WTC11 (cell line): ENCODE data around the gene GRK1.

ENCODE experiments used
- CBFB ChIP-seq: sonication (generic); formaldehyde crosslinking; IDR thresholded peaks from 2 replicates; pipeline ENCODE4 v1.8.1; 2022; ENCODE audit warnings: mild to moderate bottlenecking, low read depth, missing genetic modification reagents
- OVOL2 ChIP-seq: fragments of 250-450 bp; sonication (Bioruptor Pico); IDR thresholded peaks from 2 replicates; pipeline ENCODE4 v1.9.0; 2021; ENCODE audit warnings: mild to moderate bottlenecking, borderline replicate concordance
- SMAD3 ChIP-seq: sonication (generic); formaldehyde crosslinking; IDR thresholded peaks from 2 replicates; pipeline ENCODE4 v1.8.0; 2022; ENCODE audit warnings: missing genetic modification reagents, mild to moderate bottlenecking, borderline replicate concordance
- SOX15 ChIP-seq: fragments of 250-450 bp; sonication (Bioruptor Pico); IDR thresholded peaks from 2 replicates; pipeline ENCODE4 v1.9.0; 2021; ENCODE audit warnings: mild to moderate bottlenecking
- TEAD1 ChIP-seq: sonication (generic); formaldehyde crosslinking; IDR thresholded peaks from 2 replicates; pipeline ENCODE4 v1.8.0; 2022; ENCODE audit warnings: mild to moderate bottlenecking, missing genetic modification reagents
- TF ChIP-seq, protein P1 (sequence below): fragments of 200-600 bp; IDR thresholded peaks from 2 replicates; pipeline ENCODE4 v1.8.0; 2022; ENCODE audit warnings: antibody characterized with exemption
- TF ChIP-seq, protein P2 (sequence below): sonication (generic); formaldehyde crosslinking; IDR thresholded peaks from 2 replicates; pipeline ENCODE4 v1.8.1; 2022; ENCODE audit warnings: low read depth, mild to moderate bottlenecking, moderate library complexity, missing genetic modification reagents, borderline replicate concordance
- TF ChIP-seq, protein P3 (sequence below): sonication (generic); formaldehyde crosslinking; IDR thresholded peaks from 2 replicates; pipeline ENCODE4 v1.8.1; 2023; ENCODE audit warnings: mild to moderate bottlenecking, missing genetic modification reagents, moderate library complexity

DNA sequence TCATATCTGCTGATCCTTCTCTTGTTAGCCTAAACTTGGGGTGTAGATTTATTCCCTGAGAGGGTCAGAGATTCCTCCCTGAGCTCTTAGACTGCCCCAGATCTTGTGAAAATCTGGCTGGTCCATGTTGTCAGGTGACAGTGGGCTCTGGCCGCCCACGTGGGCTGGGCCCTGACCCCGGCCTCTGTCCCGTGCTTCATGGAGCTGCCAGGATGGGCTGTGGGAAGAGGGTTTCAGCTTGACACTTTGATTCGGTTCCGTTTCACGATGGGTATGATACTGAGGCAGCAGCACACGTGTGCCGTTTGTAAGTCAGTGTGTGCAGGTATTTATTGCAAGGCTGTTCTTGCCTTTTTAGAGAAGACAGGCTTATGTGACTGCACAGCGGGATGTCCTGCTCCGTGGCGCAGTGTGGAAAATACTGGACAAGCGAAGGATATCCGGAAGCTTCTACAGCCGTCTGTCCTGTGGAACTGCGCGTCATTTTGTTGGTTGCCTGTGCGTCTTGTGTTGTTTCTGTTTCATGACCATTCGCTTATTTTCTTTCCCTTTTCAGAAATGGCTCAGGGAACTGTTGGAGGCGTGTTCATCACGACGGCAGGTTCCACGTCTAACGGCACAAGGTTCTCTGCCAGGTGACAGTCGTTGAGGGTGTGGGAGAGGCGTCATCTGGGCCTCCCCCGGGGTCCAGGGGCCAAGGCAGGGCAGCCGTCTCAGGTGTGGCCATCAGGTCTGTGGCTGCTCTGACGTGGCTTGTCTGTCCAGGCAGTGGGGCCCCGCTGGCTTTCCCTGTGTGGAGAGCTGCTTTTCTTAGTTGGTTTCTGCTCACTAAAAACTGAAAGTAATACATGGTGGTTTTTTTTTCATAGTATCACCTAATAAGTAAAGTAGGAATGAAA is 29.5 kb upstream of the GRK1 start:
- TF ChIP-seq CBFB (no peak), SOX15 (no peak), SMAD3 (CRISPR knock-in tag) (no peak), TEAD1 (CRISPR knock-in tag) (no peak), OVOL2 (CRISPR knock-in tag) (no peak)
- TF ChIP-seq, protein P1, sequence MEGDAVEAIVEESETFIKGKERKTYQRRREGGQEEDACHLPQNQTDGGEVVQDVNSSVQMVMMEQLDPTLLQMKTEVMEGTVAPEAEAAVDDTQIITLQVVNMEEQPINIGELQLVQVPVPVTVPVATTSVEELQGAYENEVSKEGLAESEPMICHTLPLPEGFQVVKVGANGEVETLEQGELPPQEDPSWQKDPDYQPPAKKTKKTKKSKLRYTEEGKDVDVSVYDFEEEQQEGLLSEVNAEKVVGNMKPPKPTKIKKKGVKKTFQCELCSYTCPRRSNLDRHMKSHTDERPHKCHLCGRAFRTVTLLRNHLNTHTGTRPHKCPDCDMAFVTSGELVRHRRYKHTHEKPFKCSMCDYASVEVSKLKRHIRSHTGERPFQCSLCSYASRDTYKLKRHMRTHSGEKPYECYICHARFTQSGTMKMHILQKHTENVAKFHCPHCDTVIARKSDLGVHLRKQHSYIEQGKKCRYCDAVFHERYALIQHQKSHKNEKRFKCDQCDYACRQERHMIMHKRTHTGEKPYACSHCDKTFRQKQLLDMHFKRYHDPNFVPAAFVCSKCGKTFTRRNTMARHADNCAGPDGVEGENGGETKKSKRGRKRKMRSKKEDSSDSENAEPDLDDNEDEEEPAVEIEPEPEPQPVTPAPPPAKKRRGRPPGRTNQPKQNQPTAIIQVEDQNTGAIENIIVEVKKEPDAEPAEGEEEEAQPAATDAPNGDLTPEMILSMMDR = no peak
- TF ChIP-seq, protein P2, sequence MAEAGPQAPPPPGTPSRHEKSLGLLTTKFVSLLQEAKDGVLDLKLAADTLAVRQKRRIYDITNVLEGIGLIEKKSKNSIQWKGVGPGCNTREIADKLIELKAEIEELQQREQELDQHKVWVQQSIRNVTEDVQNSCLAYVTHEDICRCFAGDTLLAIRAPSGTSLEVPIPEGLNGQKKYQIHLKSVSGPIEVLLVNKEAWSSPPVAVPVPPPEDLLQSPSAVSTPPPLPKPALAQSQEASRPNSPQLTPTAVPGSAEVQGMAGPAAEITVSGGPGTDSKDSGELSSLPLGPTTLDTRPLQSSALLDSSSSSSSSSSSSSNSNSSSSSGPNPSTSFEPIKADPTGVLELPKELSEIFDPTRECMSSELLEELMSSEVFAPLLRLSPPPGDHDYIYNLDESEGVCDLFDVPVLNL (CRISPR knock-in tag) = no peak
- TF ChIP-seq, protein P3, sequence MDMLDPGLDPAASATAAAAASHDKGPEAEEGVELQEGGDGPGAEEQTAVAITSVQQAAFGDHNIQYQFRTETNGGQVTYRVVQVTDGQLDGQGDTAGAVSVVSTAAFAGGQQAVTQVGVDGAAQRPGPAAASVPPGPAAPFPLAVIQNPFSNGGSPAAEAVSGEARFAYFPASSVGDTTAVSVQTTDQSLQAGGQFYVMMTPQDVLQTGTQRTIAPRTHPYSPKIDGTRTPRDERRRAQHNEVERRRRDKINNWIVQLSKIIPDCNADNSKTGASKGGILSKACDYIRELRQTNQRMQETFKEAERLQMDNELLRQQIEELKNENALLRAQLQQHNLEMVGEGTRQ (CRISPR knock-in tag) = no peak
